Kidney (tissue), 14 donors: Measurements from ENCODE around the gene MYH14. TPM values are rescaled to one million over a fixed set of nuclear protein-coding genes. Genes with fewer than 3 reads are reported as not detected.

Experiments used
- DNase-seq, 5 donors: peaks; one replicate each; pipeline ENCODE4 v3.0.0-alpha.2; 2013 to 2020
- FAIRE-seq: peaks from 2 replicates; lab custom pipeline; 2012; peaks lifted over from hg19 to GRCh38; lab: Jason Lieb, UNC
- H3K27ac ChIP-seq, 2 donors: one replicate each; pipeline ENCODE4 v1.7.0; 2013; ENCODE audit warnings: low read depth in 2 of 2, low read length in 2 of 2, inconsistent platforms in 1 of 2
- H3K27me3 ChIP-seq: one replicate; pipeline ENCODE4 v1.7.1; 2013; ENCODE audit warnings: low read length, inconsistent platforms; ENCODE audit not compliant: control insufficient read depth, insufficient read depth
- H3K36me3 ChIP-seq, 3 donors: one replicate each; pipeline versions ENCODE4 v1.7.0 to v1.7.1; 2013; ENCODE audit warnings: low read length in 3 of 3, control low read depth in 1 of 3, inconsistent platforms in 1 of 3; ENCODE audit not compliant: insufficient read depth in 3 of 3, control insufficient read depth in 2 of 3
- H3K4me1 ChIP-seq, 3 donors: one replicate each; pipeline versions ENCODE4 v1.7.0 to v1.7.1; 2013; ENCODE audit warnings: low read length in 3 of 3, inconsistent platforms in 1 of 3, low read depth in 1 of 3; ENCODE audit not compliant: control insufficient read depth in 2 of 3, insufficient read depth in 2 of 3
- H3K4me3 ChIP-seq, 3 donors: one replicate each; pipeline versions ENCODE4 v1.7.0 to v1.8.1; 2013; ENCODE audit warnings: low read length in 3 of 3, control low read depth in 1 of 3, inconsistent platforms in 1 of 3
- H3K9ac ChIP-seq, 3 donors: one replicate each; pipeline versions ENCODE4 v1.7.0 to v1.7.1; 2013; ENCODE audit warnings: low read length in 3 of 3, control low read depth in 1 of 3, inconsistent platforms in 1 of 3
- H3K9me3 ChIP-seq, 3 donors: one replicate each; pipeline versions ENCODE4 v1.7.0 to v1.7.1; 2013; ENCODE audit warnings: low read length in 3 of 3, control low read depth in 1 of 3, inconsistent platforms in 1 of 3; ENCODE audit not compliant: control insufficient read depth in 2 of 3, insufficient read depth in 1 of 3
- CTCF ChIP-seq: IDR thresholded peaks from 3 replicates; pipeline ENCODE4 v1.5.1; 2012; ENCODE audit warnings: mild to moderate bottlenecking, moderate library complexity, borderline replicate concordance; ENCODE audit not compliant: insufficient read depth; ENCODE audit errors: extremely low read depth
- intact Hi-C: fragments of 100-400 bp; cut with DNase I; formaldehyde crosslinking; loops from one replicate; pipeline ENCODE4 v1.11.1; 2022
- polyA plus RNA-seq: library from polyadenylated mRNA; stranded (reverse); fragments of 350-450 nt; fragmentation: Illumina TruSeq; extraction: RNeasy Lipid Tissue Mini Kit (QIAGEN cat#74804); gene quantifications from one replicate; pipeline ENCODE4 v1.2.3, GENCODE V29; 2014; ENCODE audit warnings: low read depth, low replicate concordance; ENCODE audit not compliant: insufficient read depth
- total RNA-seq: library from RNA; stranded (reverse); fragmentation: NEBNext Ultra II Directional; extraction: Animal tissue kit (Norgen Biotek cat#: 25700); gene quantifications from one replicate; pipeline ENCODE4 v1.2.1, GENCODE V29; 2021
- donor health status: control.
- donor health status: control.
- donor health status: control.
- donor health status: control.
- donor health status: control.
- donor health status: DM: yes; HTN: yes; CAD: no.
- donor health status: Normal renal cell carcinoma (clear cell type).

The MYH14 gene
- total and polyA plus RNA-seq, 2 donors from 2014 or later: 23.9 to 81.4 TPM

DNA sequence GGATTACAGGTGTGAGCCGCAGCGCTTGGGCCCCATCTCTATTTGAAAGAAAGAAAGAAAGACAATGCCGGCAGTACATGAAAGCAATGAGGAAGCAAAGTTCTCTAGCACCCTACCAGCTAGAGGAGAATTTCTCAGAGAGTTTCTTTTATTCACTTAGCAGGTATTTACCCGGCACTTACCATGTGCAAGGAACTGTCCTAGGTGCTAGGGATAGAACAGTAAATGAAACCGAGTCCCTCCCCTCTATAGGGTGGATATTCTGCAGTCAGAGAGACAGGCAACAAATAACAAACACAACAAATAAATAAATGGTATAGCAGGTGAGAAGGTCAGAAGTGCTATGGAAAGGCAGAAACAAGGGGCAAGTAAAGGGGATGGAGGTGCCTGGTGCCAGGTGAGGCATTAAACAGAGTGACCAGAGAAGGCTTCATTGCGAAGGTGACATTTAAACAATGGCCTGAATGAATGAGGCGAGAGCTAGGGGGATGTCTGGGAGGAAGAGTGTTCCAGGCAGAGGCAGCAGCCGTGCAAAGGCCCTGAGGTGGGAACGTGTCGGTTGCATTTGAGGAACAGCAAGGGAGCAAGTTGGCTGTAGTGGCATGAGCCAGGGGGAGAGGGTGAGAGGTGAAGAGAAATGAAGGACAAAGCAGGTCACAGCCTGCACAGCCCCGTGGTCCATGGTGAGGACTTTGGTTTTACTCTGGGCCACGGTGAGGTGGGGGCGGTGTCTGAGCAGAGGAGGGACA, 10.8 kb upstream of the MYH14 start:
- H3K27ac ChIP-seq: no peak overlapping the region
- H3K27me3 ChIP-seq: no peaks in the 10 kb centered on the region
- intact Hi-C loops: no loop called here
- H3K4me1 ChIP-seq: no peaks in the 10 kb centered on the region
- no peak overlapping the region for H3K4me3 ChIP-seq
- H3K36me3 ChIP-seq: no peaks in the 10 kb centered on the region
- no peaks in the 10 kb centered on the region for H3K9me3 ChIP-seq
- H3K9ac ChIP-seq: no peak overlapping the region
- no peak for TF ChIP-seq CTCF
- DNase-seq: peak in 1 of 5 donors; percentile 22
- FAIRE-seq: no peak

- Histone ChIP-seq H3K9ac (no peak overlapping the region), H3K4me3 (no peak overlapping the region), H3K9me3 (no peaks in the 10 kb centered on the region), H3K27me3 (no peaks in the 10 kb centered on the region), H3K4me1 (peaks cover 0 to 11% (median 0%) of the 10 kb centered on the region in 3 donors), H3K27ac (no peak overlapping the region), H3K36me3 (no peaks in the 10 kb centered on the region)
- intact Hi-C loops: no loop called here
- FAIRE-seq (no peak), DNase-seq (no peak)
- TF ChIP-seq CTCF: no peak
Measured at GRCh38 chr19:50195224-50195623, 8.2 kb upstream of the MYH14 start.

DNA sequence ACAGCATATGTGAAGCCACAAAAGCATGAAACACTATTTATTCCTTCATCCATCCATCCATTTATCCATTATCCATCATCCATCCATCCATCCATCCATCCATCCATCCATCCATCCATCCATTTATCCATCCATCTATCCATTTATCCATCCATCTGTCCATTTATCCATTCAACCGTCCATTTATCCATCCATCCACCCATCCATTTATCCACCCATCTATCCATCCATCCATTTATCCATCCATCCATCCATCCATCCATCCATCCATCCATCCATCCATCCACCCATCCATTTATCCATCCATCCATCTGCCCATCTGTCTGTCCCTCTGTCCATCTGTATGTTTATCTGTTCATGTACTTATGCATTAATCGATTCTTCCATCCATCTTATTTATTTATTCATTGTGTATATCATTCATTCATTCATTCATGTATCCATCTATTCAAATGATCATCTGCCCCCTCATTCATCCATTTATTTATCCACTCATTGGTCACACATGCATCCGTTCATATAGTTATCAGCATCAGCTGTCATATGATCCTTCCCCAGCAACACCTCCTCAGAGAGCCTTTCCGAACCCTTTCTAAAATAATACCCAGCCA, 7.0 kb upstream of the MYH14 start:
- peaks cover 0 to 11% (median 0%) of the 10 kb centered on the region in 3 donors for H3K4me1 ChIP-seq
- H3K27me3 ChIP-seq: no peaks in the 10 kb centered on the region
- no peaks in the 10 kb centered on the region for H3K9me3 ChIP-seq
- no peak for DNase-seq
- no peak overlapping the region for H3K9ac ChIP-seq
- intact Hi-C loops: no loop called here
- no peak for TF ChIP-seq CTCF
- no peak for FAIRE-seq
- H3K27ac ChIP-seq: no peak overlapping the region
- no peak overlapping the region for H3K4me3 ChIP-seq
- no peaks in the 10 kb centered on the region for H3K36me3 ChIP-seq
